ENCODE measurements around the gene SPOCK2. TPM values are rescaled to one million over a fixed set of nuclear protein-coding genes. Genes with fewer than 3 reads are reported as not detected.

Gene SPOCK2
- polyA plus RNA-seq, 1 experiment = 0.04 TPM

DNA sequence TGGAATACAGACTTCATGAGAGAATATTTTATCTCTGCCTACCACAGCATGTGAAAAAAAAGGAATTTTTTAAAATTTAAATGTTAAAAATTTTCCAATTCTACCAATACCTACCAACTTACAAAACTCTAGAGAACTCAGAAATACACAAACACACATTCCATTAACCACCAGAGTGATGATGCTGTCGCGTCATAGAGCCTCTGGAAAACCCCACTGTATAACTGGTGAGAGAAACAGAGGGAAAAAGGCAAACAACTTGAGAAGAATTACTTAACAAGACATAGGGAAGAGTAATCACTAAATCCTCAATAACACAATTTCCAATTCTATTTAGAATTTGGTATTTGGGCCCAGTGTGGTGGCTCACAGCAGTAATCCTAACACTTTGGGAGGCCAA, 6.2 kb upstream of the SPOCK2 start:
- H3K27me3 ChIP-seq (ENCODE audit: control insufficient read depth, insufficient read depth, low read length) = peaks cover 3% of the 10 kb centered on the region
- no peaks in the 10 kb centered on the region; the same call in 1 of the 2 replicates for H3K36me3 ChIP-seq (ENCODE audit: control insufficient read depth, insufficient read depth, low read length)
- CTCF ChIA-PET = interaction anchor here (1.5 kb wide), 1 partner anchor 31 kb away, joined by 6 read pairs; no protein-coding TSS in a partner anchor
- H3K4me3 ChIP-seq (ENCODE audit: low read depth, low read length) = no peak overlapping the region
- no peak for DNase-seq (ENCODE audit: low read depth)
- TF ChIP-seq, protein P1, sequence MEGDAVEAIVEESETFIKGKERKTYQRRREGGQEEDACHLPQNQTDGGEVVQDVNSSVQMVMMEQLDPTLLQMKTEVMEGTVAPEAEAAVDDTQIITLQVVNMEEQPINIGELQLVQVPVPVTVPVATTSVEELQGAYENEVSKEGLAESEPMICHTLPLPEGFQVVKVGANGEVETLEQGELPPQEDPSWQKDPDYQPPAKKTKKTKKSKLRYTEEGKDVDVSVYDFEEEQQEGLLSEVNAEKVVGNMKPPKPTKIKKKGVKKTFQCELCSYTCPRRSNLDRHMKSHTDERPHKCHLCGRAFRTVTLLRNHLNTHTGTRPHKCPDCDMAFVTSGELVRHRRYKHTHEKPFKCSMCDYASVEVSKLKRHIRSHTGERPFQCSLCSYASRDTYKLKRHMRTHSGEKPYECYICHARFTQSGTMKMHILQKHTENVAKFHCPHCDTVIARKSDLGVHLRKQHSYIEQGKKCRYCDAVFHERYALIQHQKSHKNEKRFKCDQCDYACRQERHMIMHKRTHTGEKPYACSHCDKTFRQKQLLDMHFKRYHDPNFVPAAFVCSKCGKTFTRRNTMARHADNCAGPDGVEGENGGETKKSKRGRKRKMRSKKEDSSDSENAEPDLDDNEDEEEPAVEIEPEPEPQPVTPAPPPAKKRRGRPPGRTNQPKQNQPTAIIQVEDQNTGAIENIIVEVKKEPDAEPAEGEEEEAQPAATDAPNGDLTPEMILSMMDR (IDR thresholded peaks at IDR 0.05; ENCODE audit: insufficient read depth, low read depth, low read length) = no peak
- POLR2A ChIA-PET = no interaction called here

DNA sequence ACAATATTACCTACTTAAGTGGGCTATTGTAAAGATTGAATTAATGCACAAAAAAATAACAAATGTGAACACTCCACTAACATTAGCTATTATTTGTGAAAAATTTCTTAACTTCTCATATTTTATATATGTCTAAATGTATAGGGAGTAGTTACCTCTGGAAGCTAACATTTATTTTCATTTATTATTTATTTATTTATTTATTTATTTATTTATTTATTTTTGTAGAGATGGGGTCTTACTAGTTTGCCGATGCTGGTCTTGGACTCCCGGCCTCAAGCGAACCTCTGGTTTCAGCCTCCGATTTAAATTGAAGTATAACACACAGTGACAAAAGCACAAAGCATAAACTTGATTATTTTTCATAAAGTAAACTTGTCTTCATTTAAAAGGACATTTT, 5.1 kb upstream of the SPOCK2 start:
- DNase-seq (ENCODE audit: low read depth) = no peak
- H3K4me3 ChIP-seq (ENCODE audit: low read depth, low read length) = no peak overlapping the region
- H3K27me3 ChIP-seq (ENCODE audit: control insufficient read depth, insufficient read depth, low read length) = peaks cover 10% of the 10 kb centered on the region
- TF ChIP-seq, protein P1 (IDR thresholded peaks at IDR 0.05; ENCODE audit: insufficient read depth, low read depth, low read length) = no peak
- ChIA-PET POLR2A (no interaction called here), CTCF (interaction anchor here (0.6 to 1.0 kb wide), 3 partner anchors 15 to 244 kb away, joined by 3 read pairs; no protein-coding TSS in a partner anchor)
- no peaks in the 10 kb centered on the region for H3K36me3 ChIP-seq (ENCODE audit: control insufficient read depth, insufficient read depth, low read length)

DNA sequence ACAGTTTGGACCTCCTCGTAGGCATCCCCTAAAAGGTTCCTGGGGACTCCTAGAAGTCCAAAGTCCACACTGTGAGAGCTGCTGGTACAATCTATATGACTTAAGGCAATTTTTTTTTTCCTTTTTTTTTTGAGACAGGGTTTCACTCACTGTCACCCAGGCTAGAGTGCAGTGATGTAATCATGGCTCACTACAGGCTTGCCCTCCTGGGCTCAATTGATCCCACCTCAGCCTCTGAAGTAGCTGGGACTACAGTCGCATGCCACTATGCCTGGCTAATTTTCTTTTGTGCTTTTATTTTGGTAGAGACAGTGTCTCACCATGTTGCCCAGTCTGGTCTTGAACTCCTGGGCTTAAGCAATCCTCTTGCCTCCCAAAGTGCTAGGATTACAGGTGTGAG, 4.6 kb upstream of the SPOCK2 start:
- ChIA-PET POLR2A (no interaction called here), CTCF (interaction anchor here (0.9 to 1.0 kb wide), 2 partner anchors 31 to 244 kb away, joined by 3 to 5 read pairs; no protein-coding TSS in a partner anchor)
- TF ChIP-seq, protein P1 (IDR thresholded peaks at IDR 0.05; ENCODE audit: insufficient read depth, low read depth, low read length) = no peak
- DNase-seq (ENCODE audit: low read depth) = no peak
- H3K4me3 ChIP-seq (ENCODE audit: low read depth, low read length) = no peak overlapping the region
- H3K27me3 ChIP-seq (ENCODE audit: control insufficient read depth, insufficient read depth, low read length) = peaks cover 15% of the 10 kb centered on the region
- H3K36me3 ChIP-seq (ENCODE audit: control insufficient read depth, insufficient read depth, low read length) = no peaks in the 10 kb centered on the region

DNA sequence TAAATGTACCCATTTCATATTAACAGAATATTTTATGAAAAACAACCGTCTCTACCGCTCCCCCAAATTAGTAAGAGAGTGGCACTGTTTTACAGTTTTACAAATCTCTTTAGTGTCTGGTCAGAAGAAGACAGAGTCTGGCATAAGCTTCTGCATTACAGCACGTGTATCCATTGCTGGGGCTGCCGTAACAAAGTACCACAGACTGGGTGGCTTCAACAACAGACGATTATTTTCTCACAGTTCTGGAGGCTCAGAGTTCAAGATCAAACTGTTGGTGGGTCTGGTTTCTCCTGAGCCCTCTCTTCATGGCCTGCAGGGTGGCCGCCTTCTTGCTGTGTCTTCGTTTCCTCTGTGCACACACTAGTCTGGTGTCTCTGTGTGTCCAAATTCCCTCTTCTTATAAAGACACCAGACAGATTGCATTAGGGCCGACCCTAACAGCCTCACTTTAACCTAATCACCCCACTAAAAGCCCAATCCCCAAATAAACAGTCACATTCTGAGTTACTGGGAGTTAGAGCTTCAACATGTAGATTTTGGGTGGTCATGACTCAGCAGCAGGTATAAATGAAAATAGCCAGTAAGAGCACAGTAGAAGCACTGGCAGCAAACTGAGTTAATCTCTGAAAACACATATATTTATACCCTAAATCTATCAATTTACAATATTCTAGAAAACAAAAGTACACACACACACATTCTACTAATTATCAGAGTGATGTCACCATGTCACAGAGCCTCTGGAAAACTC, 4.0 kb upstream of the SPOCK2 start:
- no peak for DNase-seq (ENCODE audit: low read depth)
- POLR2A ChIA-PET = no interaction called here
- CTCF ChIA-PET = interaction anchor here (0.9 kb wide), 1 partner anchor 32 kb away, joined by 5 read pairs; no protein-coding TSS in a partner anchor

DNA sequence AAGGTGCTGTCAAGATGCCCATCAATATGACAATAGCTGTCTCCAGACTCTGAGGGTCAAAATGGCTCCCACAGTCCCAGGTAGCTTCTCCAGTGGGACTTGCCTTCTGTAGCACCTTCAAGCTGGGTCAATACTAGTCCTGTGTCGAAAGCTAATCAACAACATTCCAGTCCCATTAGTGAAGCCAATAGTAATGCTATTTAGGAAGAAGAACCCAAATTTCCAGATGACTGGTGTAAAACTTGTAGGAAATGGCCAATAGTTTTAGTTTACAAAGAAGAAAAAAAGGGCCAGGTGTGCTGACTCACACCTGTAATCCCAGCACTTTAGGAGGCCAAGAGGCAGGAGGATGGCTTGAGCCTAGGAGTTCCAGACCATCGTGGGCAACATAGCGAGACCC, 2.0 kb upstream of the SPOCK2 start:
- DNase-seq (ENCODE audit: low read depth) = no peak
- POLR2A ChIA-PET = no interaction called here
- TF ChIP-seq, protein P1 (IDR thresholded peaks at IDR 0.05; ENCODE audit: insufficient read depth, low read depth, low read length) = no peak

More for the DNA sequence above, 4.0 kb upstream of the SPOCK2 start:
- no peaks in the 10 kb centered on the region for H3K36me3 ChIP-seq (ENCODE audit: control insufficient read depth, insufficient read depth, low read length)
- TF ChIP-seq, protein P1 (IDR thresholded peaks at IDR 0.05; ENCODE audit: insufficient read depth, low read depth, low read length) = no peak
- no peak overlapping the region for H3K4me3 ChIP-seq (ENCODE audit: low read depth, low read length)
- H3K27me3 ChIP-seq (ENCODE audit: control insufficient read depth, insufficient read depth, low read length) = peaks cover 19% of the 10 kb centered on the region

More for the DNA sequence above, 2.0 kb upstream of the SPOCK2 start:
- peaks cover 31% of the 10 kb centered on the region for H3K27me3 ChIP-seq (ENCODE audit: control insufficient read depth, insufficient read depth, low read length)
- H3K36me3 ChIP-seq (ENCODE audit: control insufficient read depth, insufficient read depth, low read length) = no peaks in the 10 kb centered on the region
- H3K4me3 ChIP-seq (ENCODE audit: low read depth, low read length) = no peak overlapping the region
- CTCF ChIA-PET = no interaction called here
